DMS153 treated with DMSO at 0.1 percent for 48 hours (cell line): ENCODE measurements around the gene AQP9.
"Not testable (repeated sequence)": the region's sequence is repeated elsewhere in the genome, so short reads cannot be mapped to it uniquely, and the experiment has no call there.

Experiments
- DNase-seq: peaks from one replicate; lab custom pipeline; 2025; ENCODE audit not compliant: unreplicated experiment; lab: John Stamatoyannopoulos, UW

AQP9 gene, protein sequence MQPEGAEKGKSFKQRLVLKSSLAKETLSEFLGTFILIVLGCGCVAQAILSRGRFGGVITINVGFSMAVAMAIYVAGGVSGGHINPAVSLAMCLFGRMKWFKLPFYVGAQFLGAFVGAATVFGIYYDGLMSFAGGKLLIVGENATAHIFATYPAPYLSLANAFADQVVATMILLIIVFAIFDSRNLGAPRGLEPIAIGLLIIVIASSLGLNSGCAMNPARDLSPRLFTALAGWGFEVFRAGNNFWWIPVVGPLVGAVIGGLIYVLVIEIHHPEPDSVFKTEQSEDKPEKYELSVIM

DNA sequence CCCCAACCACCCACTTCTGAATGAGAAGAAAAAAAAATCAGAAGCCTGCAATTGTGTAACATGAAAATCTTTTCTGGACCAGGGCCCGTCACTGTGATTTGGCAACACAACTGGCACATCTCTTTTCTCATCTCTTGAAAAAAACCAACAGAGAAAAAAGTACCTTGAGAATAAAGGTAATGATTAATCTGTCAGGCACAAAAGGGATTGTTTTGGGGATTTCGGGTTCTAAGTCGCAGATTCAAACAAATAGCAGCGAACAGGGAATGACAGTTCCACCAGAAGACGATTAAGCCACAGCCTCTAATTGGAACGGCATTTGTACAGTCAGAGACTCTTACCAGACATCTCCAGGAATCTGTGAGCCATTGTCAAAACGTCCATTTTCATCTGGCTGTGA is at the start of gene AQP9:
AQP9 (plus strand) TSS at position 276 of the 400 bp plus-strand sequence. CDS start 185 bp downstream, outside the sequence.
- DNase-seq, result no peak

DNA sequence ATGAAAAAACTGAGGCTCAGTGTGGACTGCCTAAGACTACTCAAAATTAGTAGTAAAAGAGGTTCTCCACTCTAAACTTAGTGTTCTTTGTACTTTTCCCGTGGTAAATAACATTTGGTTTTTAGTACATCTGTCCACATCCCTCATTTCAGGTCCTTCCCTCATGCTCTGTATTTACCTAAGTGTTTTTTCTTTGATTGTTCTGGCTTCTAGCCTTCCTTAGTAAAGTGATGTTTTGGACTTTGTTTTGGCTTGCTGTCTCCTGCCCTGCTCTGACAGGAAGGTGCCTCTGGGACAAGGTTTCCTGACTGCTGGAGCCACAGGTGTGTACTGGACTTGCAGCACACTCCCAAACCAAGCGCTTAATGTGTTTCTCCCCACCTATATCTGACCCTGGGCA is 42.8 kb upstream of the AQP9 start:
- DNase-seq, result no peak

DNA sequence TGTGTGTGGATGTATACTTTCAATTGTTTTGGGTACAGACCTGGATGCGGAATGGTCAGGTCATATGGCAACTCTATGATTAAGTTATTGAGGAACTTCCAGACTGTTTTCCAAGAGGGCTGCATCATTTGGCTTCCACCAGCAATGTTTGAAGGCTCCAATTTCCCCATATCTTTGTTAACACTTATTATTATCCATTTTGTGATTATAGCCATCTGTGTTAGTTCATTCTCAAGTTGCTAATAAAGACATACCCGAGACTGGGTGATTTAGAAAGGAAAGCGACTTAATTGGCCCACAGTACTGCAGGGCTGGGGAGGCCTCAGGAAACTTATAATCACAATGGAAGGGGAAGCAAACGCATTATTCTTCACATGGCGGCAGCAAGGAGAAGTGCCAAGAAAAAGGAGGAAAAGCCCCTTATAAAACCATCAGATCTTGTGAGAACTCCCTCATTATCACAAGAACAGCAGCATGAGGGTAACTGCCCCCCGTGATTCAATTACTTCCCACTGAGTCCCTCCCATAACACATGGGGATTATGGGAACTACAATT is 41.6 kb upstream of the AQP9 start:
- no peak for DNase-seq

DNA sequence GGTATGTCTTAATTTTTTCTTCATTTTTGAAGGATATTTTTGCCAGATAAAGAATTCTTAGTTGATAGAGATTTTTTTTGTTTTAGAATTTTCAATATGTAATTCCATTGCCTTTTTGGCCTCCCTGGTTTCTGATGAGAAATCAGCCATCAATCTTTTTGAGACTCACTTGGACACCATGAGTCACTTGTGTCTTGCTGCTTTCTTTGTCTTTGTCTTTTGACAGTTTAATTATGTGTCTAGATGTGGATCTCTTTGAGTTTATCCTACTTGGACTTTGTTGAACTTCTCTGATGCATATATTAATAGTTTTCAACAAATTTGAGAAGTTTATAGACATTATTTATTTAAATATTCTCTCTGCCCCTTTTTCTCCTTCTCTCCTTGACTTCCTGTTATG is 34.7 kb upstream of the AQP9 start:
- no peak for DNase-seq

DNA sequence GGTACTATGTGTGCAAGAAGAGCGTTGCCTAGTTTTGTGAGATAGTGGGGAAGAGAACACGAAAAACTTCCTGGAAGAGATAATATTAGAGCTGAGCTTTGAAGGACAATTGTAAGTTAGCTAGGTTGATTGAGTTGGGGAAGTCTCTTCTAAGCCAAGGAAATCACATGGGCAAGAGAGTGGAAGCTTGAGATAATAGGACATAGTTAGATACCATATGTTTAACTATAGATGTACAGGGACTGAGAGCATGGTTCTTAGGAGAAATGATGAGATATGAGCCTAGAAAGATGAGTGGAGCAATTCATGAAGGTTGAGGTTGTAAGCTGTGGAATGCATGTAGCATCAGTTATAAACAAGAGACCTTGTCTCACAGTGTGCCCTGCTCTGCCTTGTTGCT is 30.1 kb upstream of the AQP9 start:
- DNase-seq, result no peak

DNA sequence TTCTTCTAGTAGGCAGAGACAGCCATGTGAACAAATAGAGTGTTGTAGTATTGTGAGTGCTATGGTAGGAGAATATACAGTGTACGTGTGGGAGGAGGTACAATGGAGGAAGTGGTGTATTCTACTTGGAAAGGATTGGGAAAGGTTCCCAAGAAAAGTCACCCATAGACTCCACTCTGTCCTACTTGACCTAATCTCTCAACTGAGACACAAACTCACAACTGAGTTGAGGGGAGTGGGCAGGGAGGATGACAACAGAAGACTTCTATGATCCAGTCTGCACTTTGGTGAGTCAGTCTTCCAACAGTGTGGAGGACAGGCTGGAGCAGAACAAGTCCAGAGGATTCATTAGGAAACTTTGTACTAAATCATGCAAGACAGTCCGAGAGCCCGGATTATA is 28.8 kb upstream of the AQP9 start:
- no peak for DNase-seq

DNA sequence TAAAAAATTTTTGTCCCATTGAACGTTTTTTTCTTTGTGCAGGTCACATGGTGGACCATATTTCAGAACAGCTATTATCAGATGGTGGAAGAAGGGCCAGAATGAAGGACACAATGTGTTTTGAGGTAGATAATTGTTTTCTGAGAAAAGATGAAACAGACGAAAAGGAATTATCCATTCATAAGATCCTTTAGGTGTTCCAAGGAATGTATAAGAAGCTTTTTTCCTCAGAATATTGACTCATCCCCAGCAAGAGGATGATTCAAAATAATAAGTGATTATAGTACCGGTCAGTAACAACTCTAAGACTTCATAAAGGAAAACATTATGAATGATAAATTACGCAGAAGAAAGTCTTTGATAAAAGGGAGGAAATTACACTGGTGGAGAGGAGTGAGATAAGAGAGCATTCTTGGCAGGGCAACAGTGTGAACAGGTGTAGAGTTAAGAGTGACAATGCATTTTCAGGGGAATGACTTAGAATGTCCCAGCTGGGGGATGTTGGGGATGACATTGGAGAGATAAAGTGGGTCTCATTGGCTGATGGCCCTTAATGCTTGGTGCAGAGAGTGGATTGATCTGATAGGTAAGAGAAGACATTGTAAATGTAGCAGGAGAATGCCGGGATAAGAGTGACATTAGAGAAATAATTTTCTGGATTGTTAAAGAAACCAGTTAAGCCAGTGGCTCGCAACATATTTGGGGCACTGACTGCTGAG is 27.0 kb upstream of the AQP9 start:
- DNase-seq, result no peak

DNA sequence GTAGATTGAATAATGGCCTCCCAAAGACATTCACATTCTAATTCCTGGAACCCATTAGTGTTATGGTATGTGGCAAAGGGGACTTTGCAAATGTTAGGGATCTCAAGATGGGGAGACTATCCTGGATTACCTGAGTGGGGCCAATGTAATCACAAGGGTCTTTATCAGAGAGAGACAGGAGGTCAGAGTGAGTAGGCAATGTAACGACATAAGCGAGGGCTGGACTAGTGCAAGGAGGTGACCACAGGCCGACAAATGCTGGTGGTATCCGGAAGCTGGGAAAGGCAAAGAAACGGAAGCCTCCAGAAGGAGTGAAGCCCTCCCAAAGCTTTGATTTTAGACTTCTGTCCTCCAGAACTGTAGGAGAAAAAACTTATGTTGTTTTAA is 26.5 kb upstream of the AQP9 start:
- no peak for DNase-seq

DNA sequence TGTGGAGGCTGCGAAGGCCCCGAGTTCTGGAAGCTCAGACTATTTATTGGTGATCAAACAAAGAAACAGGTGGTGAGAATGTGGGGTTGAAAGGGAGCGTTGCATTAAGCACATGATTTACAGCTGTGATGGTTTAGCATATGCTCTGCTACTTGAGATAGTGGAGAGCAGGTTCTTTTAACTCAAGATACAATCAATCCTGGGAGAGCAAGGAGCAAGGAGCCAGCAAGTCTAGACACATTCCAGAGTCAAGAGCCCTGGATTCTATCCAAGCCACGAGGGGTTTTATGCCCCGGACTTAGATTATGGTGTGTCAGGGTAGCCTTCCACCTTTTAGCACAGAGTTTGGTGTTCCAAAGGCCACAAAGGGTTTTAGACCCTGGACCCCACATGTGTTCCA is 24.8 kb upstream of the AQP9 start:
- not testable (repeated sequence) for DNase-seq

DNA sequence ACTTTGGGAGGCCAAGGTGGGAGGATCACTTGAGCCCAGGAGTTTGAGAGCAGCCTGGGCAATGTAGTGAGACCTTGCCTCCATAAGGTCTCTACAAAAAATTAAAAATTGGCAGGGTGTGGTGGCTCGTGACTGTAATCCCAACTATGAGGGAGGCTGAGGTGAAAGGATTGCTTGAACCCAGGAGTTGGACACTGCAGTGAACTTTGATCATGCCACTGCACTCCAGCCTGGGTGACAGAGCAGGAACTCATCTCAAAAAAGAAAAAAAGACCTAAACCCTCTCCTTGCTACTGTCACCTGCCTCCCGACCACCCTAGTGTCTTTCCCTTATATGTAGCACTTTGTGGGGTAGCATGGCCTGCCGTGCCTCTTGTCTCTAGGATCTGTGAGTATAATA is 23.8 kb upstream of the AQP9 start:
- no peak for DNase-seq

DNA sequence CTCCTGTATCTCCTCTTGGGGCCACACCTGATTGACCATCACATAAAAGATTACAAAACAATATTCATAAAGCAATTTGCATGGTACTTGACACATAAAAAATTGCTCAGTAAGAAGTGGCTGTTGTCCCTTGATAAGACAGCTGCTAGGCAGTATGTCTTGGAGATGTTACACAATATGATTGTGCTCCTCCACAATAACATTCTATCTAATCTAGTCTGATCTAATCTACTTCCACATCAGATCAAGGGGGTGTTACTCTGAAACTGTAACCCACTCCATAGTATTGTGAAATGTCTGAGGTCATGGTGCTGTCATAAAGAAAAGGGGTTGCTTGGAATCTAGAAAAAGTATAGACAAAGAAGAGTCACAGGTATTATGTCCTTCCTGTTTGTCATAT is 23.4 kb upstream of the AQP9 start:
- DNase-seq, result no peak

DNA sequence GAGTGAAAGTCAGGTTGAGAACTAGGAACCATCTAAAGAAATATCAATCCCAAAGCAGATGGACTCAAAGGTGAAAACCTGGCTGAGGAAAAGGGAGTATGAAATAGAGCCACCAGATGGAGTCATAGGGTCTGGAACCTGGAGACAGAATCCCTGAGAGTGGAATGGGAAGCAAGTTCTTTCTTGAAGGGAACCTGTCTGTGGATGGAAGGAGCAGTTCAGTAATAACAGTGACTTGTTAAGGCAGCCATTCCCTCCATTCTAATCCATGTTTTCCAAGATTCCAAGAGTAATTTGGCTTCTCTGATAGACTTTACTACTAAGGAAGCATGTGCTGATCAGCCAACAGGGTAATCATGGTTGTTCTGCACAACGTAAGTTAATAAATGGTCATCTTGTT is 22.5 kb upstream of the AQP9 start:
- DNase-seq, result no peak

DNA sequence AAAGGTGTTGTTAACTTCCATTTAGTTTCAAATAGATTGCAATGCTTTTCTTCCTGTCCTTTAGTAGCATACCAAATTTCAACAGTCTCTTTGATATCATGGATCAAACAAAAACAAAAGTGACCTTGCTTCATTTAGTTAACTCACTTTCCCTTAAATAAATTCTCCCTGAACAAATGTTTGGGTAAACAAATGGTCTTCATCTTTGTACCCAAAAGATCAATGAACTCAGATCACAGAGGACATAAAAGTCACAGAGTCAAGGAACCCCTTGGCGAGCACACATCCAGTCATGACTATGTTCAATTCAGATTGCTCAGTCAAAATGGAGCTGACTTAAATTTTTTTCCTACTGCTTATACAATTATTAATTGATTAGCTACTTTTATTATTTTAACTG is 20.6 kb upstream of the AQP9 start:
- DNase-seq, result no peak

DNA sequence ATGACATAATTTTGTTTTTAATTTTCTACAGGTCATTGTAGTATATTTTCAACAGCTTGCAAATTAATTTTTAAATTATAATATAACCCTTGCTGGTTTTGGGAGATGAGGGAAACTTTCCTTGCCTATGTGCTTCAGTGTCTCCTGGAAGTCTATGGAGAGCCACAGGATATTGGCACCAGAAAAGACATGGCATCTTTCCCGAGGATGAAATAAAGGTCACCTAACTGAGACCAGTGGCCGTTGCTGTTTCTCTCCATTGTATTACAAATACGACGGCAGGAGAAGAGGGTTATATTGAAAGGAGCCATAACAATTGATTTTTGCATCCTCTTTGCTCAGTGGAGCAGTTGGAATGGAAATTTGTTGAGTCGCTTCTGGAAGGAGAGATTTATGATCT is 19.9 kb upstream of the AQP9 start:
- no peak for DNase-seq

DNA sequence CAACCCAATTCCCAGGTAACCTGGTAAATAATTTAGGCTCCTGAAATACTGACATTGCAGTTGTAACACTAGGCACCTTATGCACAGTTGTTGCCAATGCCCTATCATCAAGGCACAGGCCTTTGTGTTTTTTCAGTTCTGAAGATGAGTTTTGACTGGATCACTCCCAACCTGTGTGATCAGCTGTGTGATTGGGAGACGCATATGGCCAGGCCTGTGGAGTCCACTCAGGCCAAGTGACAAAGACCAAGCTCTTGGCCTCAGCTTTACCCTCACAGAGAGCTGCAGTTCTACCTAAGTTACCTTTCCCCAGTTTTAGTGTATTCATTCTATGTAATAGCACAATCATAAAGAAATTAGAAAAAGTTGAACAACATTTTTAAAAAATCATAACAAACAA is 19.2 kb upstream of the AQP9 start:
- no peak for DNase-seq

DNA sequence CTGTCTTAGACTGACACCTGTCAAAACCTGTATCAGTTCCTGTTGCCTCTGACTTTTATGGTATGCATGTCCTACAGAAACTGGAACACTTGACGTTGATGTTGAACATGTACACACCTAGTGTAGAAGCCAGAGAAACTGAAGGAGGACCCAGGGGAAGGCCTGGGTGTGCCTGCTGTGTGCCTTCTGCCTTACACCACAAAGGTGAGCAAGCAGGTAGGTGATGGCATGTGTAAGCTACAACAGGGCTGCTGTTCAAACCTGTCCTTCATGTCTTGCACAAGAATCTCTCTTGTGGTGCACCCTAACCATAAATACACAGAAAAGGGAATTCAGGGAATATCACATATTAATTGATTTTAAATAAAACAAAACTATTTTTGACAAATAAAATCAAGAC is 13.6 kb upstream of the AQP9 start:
- DNase-seq, result no peak

DNA sequence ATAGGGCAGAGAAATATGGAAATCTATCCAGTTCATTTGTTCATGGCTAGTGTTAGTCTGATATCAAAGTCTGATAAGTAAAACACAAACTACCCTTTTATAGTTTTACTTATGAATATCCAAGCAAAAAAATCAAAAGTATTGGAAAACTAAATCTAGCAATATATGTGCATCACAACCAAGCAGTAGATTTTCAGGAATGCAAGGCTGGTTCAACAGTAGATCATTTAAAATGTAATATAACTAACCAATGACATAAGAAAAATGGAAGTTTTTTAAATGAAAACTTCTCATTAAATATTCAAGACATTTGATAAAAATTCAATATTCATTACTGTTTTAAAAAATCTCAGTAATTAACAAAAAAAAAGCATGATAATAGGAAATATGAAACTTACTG is 12.8 kb upstream of the AQP9 start:
- DNase-seq, result no peak

DNA sequence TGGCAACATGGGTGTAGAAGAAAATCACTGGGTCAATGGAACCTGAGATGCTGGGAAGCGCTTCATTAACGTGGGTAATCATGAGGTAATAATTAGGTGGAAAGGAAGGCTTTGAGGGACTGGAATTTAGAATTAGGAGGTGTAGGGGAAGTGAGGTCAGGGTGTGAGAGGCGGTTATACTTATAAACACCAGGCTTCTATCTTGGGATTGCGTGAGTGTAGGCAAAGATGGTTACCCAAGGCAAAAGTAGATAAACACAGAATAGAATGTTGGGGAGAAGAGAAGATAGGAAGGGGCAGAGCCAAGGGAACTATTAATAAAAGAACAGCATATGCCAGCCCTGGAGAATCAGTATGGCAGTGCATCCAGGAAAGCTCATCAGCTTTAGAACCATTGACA is 3.3 kb upstream of the AQP9 start:
- DNase-seq, result no peak

DNA sequence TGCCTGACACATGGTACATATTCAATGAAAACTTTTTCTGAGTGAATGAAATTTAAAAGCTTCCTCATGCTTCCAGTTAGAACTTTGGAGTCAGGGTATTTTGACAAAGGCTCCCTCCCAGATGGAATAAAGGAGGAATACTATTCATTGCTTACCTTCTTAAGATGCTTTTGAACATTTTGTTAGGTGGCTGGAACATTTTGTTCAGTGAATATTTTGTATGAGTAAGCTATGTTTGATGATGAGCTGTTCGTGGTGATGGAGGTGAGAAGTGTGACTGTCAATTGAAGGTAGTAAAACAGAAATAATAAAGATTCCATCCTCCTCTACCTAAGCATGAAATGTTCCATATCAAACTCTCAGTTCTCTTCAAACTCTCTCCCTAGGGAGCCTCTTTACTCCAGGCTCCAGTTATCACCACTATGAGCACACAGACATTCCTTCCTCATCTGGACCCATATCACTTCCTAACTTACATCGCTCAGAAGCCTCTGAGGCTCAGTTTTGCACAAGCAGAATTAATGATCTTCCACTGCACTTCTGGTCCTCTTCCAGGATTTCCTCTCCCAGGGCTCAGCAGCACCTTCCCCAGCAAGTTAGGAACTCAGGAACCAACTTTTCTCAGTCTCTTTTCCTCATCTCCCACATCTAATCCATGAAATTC is 2.5 kb upstream of the AQP9 start:
- DNase-seq, result no peak

DNA sequence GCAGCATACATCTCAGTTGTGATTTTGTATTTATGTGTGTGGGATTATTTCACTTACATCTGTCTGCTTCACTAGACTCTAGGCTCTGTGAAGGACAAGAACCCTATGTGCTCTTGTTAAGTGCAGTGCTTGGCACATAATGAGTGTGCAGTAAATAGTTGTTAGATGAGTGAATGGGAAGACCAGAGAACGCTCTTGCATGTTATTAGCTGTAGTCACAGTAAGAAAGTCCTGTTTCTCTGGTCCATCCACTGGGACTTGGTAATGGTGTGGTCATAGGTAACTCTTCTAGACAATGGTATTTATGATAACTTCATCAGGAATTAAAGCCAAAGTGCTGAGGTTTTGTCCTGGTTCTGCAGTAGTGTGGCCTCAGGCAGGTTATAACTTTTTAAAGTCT is 1.4 kb upstream of the AQP9 start:
- no peak for DNase-seq

DNA sequence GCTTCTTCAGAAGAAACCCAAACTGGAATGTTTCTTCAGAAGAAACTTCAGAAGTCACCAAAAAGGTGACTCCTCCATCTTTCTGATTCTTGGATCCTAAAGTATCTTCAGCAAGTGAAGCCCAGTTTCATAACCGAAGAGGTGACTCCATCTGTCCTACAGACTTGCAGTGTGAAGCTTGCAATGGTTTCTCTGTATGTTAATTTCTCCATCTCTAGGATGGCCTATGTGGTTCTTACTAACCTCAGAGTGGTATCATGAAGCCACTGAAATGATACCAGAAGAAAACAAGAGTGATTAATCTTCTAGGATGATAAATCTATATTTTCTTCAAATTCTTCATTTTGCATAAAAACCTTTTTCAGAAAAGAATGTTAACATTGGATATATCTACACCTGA is 495 bp upstream of the AQP9 start:
- DNase-seq, result no peak
